HG02798 (cell line): ENCODE results near the gene FGF3.

Experiments used
- ATAC-seq: cut with Tn5 transposase; IDR thresholded peaks from one replicate; pipeline ENCODE4 v1.9.1; 2021; ENCODE audit warnings: mild to moderate bottlenecking; ENCODE audit not compliant: unreplicated experiment, poor library complexity

FGF3 gene

DNA sequence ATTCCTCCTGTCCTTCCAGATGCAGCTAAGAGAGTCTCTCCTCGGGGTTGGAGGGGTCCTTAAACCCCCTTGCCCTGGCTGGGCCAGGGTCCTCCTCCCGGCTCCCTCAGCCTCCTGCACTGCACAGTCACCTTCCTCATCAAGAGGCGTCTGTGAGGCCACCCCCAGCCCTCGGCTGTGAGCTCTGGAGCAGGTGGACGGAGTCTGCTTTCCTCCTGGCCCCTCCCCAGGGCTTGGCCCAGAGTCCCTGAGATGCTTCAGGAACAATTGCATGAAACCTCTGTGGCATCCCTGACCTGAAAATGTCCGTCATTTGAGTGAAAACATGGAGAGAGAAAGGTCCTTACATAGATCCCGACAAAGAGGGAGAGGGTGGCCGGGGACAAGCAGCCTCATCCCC is 6.7 kb upstream of the FGF3 start:
- no peak for ATAC-seq

GRCh38 chr11:69825037-69825834 is 6.0 kb upstream of the FGF3 start:
- ATAC-seq, result no peak

DNA sequence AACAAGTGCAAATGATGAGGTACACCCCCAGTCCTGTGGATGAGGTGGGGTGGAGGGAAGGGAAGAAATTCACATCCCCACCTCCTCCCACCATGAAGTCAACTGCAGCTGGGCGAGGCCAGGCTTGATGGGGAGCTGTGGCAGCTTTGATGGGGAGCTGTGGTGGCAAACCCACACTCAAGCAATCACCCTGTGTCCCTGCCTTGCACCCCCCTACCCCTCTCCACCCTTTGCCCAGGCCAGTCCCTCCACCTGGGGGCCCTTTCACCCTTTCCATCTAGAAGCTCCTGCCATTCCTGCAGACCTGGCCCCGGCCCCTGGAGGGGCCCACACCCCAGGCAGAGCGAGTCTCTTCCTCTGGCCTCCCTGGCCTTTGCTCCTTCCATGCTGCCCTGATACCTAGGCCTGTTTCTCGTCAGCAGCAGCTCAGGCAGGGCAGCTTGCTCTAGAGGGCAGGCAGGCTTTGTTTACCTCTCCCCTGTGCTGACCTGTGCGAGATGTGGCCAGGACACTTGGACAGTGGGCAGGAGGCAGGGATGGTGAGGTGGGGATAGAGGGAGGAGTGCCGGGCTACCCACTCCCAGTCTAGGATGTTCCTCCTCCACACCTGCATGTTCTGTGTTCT is 4.5 kb upstream of the FGF3 start:
- ATAC-seq, result no peak

DNA sequence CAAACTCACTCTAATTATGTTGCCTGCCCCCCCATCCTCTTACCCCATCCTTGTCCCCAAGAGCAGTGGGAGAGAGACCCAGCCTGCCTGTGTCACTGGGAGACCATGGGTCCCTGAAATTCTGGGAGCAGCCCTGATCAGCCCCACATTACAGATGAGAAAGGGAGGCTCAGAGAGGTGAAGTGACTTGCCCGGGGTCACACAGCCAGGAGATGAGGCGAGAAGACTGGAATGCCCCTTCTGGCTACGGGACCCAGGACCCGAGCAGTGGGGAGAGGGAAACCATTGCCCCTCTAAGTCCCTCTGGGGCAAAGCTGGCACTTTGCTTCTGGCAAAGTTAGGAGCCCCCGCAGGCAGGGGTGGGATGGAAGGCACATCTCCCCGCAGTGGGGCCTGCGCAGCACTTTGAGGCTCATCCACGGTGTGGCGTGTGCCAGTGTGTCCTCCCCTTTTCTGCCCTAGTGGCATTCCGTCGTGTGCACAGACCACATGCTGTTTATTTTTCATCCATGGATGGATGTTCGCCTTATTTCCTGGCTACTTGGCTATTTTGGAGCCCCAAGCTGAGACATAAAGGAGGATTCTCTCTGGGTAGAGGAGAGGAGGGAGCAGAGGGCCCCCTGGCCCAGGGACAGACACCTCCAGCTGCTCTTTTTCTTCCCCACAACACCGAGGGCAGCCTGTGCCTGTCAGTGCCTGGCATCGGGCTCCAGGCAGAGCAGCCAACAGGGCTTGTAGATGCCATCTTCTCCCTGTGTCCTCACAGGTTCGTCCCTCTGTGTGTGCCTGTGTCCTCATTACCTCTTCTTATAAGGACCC is 3.7 kb upstream of the FGF3 start:
- no peak for ATAC-seq

- no peak for ATAC-seq
Measured at GRCh38 chr11:69821511-69822040, 2.4 kb upstream of the FGF3 start.

- ATAC-seq, result no peak
Measured at GRCh38 chr11:69820441-69820840, 1.2 kb upstream of the FGF3 start.

DNA sequence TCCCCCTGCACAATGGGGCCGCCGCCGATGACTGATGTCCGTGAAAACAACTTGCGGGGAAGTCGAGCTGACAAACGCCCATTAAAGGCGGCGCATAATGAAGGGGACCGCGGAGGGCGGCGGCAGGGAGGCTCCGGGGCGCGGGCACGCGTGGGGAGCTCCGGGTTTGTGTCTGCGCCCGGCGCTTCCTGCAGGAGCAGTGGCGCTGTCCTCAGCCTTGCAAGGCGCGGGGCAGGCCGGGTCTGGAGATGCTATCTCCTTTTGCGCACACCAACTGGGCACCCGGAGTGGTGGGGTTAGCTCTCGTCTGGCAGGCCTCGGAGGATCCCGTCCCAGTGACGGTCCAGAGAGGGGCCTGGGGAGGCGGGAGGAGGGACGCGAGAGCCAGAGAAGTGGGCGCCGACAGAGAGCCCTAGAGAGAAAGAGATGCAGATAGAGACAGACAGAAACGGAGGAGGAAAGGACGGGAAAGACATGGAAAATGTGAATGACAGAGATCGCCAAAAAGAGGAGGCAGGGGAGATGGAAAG is 390 bp upstream of the FGF3 start:
- ATAC-seq, result no peak

DNA sequence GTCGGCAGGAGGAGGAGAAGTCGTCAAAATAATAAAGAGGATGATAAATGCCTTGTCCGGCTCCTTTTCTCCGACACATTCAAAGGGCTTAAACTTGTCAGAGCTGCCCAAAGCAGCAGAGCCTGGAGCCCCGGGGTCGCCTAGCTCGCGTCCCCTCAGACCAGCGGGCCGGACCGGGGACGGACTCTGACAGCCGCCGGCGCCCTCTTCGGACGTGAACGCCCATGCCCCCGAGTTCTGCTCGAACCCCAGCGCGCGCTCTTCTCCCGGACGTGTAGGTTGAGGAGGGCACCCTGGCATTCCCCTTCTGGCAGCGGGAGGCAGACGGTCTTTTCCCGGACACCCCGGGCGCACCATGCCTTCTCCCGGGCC is 999 bp downstream of the FGF3 start:
- no peak for ATAC-seq

GRCh38 chr11:69817265-69818230 is 1.7 kb downstream of the FGF3 start:
- no peak for ATAC-seq

GRCh38 chr11:69816671-69817070 is 2.5 kb downstream of the FGF3 start:
- ATAC-seq, result no peak

- ATAC-seq, result no peak
Measured at GRCh38 chr11:69815973-69816372, 3.2 kb downstream of the FGF3 start.

DNA sequence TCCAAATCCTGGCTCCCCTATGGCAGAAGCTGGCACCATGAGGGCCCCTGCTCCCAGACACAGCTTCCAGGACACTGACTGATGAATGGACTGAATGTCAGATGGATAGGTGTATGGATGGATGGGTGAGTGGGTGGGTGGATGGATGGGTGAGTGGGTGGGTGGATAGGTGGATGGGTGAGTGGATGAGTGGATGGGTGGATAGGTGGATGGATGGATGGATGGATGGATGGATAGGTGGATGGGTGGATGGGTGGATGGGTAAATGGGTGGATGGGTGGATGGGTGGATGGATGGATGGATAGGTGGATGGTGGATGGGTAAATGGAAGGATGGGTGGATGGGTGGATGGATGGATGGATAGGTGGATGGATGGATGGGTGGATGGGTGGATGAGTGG is 4.3 kb downstream of the FGF3 start:
- no peak for ATAC-seq

DNA sequence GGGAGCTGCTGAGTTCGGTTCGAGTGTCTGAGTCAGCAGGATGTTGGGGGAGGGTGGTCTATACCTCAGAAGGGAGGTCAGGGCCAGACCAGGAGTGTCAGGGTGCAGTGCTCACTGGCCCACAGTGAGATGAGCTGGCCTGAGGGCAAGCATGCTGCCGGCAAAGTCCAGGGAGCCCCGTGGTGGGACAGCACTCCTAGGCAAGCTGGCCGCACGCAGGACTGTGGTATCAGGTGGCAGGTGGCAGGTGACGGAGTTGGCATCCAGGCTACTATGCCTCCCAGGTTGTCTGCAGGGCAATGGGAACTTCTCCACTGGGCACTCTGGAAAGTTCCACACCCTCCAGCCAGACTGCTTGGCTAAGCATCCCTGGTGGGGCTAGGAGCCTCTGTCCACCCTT is 4.8 kb downstream of the FGF3 start:
- ATAC-seq, result no peak

DNA sequence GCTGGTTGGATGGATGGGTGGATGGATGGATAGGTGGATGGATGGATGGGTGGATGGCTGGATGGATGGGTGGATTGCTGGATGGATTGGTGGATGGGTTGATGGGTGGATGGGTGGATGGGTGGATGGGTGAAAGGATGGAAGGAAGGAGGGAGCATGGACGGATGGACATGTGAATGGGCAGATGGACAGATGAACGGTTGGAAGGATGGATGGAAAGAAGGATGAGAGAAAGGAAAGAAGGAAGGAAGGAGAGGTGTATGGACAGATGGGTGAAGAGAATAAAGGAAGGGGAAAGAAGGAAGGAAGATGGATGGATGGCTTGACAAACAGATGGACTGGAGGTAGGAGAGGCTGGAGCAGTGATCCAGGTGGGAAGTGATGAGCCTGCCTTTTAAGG is 5.4 kb downstream of the FGF3 start:
- no peak for ATAC-seq

- ATAC-seq, result no peak
Measured at GRCh38 chr11:69812946-69813345, 6.3 kb downstream of the FGF3 start.

DNA sequence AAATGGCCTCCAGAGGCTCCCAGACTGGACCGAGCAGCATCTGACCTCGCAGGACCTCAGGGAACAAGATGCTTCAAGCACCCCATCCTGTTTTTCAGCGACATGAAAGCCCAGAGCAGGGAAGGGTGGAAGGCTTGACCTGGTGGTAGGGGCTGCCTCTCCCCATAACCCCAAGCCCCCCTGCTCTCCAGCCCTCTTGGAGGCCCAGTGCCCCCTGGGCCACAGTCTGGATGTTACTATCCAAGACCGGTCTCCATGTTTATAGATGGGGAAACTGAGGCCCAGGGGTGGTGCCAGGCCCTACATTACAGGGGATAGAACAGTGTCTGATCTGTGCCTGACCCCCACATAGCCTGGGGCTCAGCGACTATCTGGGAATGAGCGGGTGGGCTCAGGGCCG is 7.0 kb downstream of the FGF3 start:
- ATAC-seq, result no peak

DNA sequence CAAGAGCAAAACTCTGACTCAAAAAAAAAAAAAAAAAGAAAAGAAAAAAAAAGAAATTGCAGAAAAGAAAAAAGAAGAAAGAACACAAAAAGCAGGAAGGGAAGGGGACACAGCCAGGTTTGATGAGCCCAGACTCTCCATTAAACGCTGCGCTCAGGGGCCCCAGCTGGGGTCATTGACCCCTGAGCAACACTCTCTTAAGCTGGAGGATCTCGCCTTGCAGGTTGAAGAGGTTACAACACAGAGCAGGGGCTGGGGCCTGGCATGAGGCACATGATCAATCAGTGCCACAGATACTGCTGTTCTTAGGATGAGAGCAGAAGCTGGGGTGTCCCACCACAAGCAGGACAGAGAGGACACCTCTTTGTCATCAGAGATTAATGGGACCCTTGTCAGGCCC is 7.8 kb downstream of the FGF3 start:
- no peak for ATAC-seq

GRCh38 chr11:69810289-69811118 is 8.7 kb downstream of the FGF3 start:
- no peak for ATAC-seq

DNA sequence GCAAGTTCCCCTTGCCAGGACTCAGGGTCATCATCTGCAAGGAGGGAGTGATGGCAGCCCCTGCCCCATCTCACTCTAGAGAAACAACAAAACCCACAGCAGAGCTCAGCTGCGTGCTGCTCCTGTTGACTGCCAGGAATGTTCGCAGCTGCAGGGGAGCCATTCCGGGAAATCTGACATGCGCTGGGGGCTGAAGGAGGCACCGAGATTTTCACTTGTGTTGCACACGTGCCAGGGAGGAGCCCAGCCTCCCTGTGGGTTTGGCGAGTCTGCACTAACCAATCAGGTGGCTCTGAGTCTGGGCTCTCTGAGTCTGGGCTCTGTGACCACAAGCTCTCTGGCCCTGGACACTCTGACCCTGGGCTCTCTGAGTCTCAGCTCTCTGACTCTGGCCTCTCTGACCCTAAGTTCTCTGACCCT is 10.5 kb downstream of the FGF3 start:
- ATAC-seq, result no peak
